ENCODE data around the gene NHSL1.

DNA sequence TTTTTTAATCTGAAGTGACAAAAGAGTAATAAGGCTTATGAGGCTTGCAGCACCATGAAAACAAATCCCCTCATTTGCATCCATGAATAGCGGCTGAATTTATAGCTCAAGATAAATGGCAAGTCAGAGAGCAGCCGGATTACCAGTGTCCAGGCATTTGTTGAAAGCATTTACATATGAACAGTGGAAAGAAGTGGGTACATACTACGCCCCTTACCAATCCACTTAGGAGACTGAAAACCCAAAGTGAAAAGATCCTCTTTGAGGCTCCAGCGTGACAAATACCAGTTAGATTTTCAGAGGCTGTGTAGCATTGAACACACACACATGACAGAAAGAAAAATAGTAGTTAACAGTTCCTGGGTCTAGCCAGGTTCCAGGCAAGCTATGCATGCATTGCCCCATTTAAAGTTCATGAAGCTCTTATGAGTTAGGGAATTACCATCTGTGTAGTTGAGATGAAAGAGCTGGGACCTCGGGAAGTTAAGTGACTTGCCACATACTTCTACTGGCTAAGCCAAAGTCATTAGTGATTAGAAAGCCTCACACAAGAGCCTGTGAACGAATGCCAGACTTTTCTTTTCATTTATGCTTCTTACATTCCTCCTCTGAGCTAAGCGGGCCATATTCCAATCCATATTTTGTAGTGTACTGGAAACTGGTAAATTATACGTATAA is 28.3 kb upstream of the NHSL1 start:
- no peak for TF ChIP-seq POLR2A (IDR thresholded peaks at IDR 0.05)
- TF ChIP-seq, protein P1, sequence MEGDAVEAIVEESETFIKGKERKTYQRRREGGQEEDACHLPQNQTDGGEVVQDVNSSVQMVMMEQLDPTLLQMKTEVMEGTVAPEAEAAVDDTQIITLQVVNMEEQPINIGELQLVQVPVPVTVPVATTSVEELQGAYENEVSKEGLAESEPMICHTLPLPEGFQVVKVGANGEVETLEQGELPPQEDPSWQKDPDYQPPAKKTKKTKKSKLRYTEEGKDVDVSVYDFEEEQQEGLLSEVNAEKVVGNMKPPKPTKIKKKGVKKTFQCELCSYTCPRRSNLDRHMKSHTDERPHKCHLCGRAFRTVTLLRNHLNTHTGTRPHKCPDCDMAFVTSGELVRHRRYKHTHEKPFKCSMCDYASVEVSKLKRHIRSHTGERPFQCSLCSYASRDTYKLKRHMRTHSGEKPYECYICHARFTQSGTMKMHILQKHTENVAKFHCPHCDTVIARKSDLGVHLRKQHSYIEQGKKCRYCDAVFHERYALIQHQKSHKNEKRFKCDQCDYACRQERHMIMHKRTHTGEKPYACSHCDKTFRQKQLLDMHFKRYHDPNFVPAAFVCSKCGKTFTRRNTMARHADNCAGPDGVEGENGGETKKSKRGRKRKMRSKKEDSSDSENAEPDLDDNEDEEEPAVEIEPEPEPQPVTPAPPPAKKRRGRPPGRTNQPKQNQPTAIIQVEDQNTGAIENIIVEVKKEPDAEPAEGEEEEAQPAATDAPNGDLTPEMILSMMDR (IDR thresholded peaks at IDR 0.05) = no peak

Data from breast epithelium (tissue), 3 donors.